Measurements from ENCODE around the gene ADGRG3.

DNA sequence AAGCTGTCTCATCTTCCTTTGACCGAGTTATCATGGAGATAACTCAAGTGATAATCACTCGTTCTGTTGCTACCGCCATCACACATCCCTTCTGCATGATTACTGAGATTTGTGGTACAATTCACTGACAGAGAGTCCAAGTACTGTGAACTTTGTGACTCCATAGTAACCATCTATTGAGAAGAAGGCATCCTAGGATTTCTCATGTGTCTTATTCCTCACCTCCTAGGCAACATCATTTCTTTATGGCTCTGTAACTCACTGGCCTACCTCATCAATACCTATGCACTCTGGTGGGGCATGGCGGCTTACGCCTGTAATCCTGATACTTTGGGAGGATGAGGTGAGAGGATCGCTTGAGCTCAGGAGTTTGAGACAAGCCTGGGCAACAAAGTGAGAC is 45.9 kb downstream of the ADGRG3 start:
- TF ChIP-seq EZH2 (IDR thresholded peaks at IDR 0.05; ENCODE audit: borderline replicate concordance) = no peak
- TF ChIP-seq, protein P1, sequence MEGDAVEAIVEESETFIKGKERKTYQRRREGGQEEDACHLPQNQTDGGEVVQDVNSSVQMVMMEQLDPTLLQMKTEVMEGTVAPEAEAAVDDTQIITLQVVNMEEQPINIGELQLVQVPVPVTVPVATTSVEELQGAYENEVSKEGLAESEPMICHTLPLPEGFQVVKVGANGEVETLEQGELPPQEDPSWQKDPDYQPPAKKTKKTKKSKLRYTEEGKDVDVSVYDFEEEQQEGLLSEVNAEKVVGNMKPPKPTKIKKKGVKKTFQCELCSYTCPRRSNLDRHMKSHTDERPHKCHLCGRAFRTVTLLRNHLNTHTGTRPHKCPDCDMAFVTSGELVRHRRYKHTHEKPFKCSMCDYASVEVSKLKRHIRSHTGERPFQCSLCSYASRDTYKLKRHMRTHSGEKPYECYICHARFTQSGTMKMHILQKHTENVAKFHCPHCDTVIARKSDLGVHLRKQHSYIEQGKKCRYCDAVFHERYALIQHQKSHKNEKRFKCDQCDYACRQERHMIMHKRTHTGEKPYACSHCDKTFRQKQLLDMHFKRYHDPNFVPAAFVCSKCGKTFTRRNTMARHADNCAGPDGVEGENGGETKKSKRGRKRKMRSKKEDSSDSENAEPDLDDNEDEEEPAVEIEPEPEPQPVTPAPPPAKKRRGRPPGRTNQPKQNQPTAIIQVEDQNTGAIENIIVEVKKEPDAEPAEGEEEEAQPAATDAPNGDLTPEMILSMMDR (IDR thresholded peaks at IDR 0.05; ENCODE audit: poor library complexity) = no peak
